Measurements from ENCODE around the gene BATF.

The BATF gene

GRCh38 chr14:75563931-75564330, 41.7 kb downstream of the BATF start:
- no peak for DNase-seq

DNA sequence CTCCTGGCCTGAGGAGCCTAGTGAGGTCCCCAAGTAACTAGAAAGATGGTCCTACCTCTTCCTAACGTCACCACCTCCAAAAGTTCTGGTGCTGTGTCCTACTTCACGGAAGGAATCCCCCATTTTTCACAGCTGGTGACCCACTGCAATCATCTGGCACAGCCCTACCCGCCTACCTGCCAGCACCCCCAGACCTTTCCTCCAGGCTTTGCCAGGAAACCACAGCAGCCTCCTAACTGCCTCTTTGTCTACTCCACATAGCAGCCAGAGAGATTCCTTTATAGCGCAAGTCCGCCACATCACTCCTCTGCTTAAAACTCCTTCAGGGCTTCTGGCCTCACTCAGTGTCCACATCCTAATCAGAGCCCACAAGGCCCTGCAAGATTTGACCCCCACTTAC, 42.8 kb downstream of the BATF start:
- no peak for DNase-seq

DNA sequence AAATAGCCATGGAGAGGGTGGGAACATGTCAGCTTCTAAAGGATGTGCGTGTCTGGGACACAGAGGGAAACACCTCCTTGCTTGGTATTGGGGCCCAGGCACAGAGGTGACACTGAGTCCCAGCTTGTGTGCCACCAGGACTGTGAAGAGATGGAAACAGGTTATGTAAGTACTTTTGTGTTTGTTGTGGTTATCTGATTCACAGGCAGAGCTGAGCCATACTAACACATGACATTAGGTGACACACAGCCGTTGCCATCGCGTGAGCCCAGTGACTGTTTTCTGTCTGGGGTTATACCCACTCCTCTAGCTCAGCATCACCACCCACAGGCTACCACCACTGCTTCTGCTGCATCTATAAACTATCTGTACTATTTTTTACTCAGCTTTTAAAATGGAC, 44.1 kb downstream of the BATF start:
- no peak for DNase-seq

- DNase-seq: no peak
Measured at GRCh38 chr14:75566752-75567151, 44.5 kb downstream of the BATF start.

DNA sequence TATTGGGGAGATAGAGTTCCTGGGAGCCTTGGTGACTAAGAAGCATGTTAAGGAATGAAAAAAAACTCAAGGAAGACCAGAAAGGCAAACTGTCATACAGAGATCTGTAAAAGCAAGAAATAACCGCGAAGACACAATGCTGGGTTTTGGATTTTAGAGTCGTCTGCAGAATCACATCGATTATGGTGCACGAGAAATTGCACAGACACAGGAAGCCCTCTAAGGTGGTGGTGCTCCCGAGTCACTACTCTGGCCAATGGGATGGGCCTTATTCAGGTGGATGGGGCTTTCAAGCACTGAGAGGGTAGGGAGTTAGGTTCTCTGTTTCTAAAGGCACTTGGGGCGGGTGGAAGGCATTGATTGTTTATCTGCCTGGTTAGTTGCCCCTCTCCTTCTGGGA, 45.9 kb downstream of the BATF start:
- DNase-seq: no peak

GRCh38 chr14:75568791-75569190, 46.5 kb downstream of the BATF start:
- DNase-seq: no peak

GRCh38 chr14:75570797-75571196, 48.5 kb downstream of the BATF start:
- DNase-seq: no peak

- no peak for DNase-seq
Measured at GRCh38 chr14:75572104-75572503, 49.8 kb downstream of the BATF start.

DNA sequence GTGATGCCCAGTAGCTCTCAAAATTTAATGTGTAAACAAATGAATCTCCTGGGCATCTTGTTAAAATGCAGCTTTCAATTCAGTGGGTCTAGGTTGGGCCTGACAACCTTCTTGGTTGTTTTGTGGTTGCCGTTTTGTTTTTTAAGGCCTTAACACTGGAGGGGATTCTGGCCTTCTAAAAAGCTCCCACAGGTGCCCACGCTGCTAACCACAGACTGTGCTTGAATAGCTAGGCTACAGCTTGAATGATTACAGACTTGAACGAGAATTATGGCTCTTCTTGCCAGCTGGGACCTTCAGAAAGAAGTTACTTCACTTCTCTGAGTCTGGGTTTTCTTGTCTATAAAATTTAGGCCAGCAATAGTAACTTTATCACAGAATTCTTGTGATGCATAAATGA, 54.8 kb downstream of the BATF start:
- DNase-seq: no peak

DNA sequence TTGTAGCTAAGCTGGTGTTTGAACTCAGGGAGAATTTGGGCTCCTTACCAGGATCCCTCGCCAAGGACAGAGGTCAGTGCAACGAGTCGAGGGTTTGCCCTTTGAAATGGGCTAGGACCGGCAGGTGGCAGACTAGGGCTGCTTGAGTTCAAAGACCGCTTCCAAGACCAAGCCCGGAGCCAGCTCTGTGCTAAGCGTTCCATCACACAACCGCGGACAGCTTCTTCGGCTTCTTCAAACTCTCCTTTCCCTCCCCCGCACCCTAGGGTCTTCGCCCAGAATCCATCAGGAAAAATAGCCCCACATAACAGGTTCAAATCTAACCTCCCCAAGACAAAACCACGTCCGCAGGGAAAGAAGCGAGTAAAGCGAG, 55.4 kb downstream of the BATF start:
- peak; percentile 70 for DNase-seq

DNA sequence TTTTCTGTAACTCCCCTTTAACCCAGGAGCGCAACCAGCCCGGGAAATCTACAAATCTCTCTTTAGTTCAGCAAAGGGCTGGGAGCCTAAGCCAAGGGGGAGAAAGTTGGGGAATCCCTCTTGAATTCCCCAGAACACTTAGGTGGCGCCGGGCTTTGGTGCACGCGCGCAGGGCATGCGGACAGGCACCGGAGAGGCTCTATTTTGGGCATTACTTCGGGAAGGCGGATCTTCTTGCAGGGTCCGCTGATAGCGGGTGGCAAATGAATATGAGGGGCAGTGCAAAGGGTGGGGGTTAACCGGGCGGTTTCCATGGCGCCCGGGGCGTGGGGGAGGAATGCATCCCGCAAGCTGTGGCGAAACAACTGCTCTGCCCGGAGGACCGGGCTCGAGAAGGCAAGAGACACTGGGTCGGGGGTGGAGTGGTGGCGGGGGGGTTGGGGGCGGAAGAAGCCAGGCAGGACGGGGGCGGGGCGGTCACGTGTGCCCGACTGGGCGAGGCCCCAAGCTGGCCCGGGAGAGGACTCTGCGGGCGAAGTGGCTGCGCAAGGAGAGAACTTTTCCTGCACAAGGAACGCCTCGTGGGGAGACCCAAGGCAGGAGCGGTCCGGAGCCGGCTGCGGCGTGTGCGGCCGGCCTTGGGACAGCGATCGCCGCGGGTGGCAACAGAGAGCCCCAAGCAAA, 56.0 kb downstream of the BATF start, which contains the start of gene FLVCR2:
Gene FLVCR2 (plus strand): TSS at position 519 of the 684 bp plus-strand sequence. CDS start 353 bp downstream, outside the sequence.
- DNase-seq: peak; percentile 41

DNA sequence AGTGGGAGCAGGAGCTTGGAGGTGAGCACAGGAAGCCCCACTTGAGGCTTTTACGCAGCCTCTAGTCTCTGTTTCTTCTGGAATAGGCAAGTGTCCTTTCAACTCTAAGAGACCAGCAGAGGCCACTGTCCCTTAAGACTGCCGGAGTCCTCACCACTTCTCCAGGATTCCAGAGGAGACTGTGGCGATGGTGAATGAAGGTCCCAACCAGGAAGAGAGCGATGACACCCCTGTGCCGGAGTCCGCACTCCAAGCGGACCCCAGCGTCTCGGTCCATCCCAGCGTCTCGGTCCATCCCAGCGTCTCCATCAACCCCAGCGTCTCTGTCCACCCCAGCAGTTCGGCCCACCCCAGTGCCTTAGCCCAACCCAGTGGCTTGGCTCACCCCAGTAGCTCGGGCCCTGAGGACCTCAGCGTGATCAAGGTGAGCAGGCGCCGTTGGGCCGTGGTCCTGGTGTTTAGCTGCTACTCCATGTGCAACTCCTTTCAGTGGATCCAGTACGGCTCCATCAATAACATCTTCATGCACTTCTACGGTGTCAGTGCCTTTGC, 56.6 kb downstream of the BATF start:
- DNase-seq: peak; percentile 24

DNA sequence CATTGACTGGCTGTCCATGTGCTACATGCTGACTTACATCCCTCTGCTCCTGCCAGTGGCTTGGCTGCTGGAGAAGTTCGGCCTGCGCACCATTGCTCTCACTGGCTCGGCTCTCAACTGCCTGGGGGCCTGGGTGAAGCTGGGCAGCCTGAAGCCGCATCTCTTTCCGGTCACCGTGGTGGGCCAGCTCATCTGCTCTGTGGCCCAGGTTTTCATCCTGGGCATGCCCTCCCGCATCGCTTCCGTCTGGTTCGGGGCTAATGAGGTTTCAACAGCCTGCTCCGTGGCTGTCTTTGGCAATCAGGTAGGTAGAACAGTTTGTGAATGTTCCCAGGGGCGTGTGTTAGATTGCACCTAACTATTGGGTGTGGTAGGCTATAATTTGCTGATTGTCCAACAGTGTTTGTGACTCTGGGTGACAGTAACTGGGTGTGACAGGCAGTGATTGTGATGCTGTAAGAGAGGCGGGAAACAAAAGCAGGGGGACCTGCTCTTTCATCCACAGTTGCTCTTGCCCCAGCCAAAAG, 57.1 kb downstream of the BATF start:
- DNase-seq: no peak

- DNase-seq: no peak
Measured at GRCh38 chr14:75579882-75580281, 57.6 kb downstream of the BATF start.

DNA sequence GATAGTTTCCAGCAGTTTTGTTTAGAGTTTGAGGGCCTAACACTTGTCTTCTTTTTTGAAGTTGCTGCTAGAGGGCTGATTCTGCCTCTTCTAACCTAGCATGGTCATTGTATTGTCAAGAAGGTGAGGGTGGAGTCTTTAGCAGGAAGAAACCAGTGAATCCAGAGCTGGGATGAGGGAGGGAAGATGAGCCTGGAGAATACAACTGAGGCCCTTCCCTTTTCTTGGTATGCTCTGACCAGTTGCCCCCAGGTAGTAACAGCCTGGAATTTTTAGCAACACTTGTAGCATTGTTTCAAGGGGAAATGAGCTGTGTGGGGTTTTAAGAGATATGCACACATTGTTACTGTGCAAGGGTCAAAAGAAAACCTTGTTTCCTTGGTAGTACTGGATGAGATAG, 65.1 kb downstream of the BATF start:
- no peak for DNase-seq

GRCh38 chr14:75589931-75590330, 67.7 kb downstream of the BATF start:
- DNase-seq: no peak

DNA sequence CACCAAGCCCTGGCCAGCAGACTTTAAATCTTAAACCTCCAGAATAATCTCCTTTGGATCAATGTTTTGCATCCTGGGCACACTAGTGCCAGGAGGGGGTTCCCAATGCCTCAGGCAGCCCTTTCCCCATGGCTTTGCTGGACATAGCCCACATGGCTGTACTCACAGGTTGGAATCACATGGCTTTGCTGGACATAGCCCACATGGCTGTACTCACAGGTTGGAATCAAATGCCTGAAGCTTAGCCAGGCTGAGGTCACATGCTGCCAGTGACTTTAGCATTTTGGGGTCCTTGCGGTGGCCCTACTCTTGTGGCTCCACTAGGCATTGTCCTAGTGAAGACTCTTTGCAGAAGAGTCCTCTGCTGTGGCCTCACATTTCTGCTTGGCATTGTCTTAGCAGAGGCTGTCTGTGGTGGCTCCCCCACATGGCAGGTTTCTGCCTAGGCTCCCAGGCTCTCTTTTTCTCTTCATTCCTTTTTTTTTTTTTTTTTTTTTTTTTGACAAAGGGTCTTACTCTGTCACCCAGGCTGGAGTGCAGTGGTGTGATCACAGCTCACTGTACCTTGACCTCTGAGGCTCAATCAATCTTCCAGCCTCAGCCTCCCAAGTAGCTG, 69.2 kb downstream of the BATF start:
- DNase-seq: no peak

DNA sequence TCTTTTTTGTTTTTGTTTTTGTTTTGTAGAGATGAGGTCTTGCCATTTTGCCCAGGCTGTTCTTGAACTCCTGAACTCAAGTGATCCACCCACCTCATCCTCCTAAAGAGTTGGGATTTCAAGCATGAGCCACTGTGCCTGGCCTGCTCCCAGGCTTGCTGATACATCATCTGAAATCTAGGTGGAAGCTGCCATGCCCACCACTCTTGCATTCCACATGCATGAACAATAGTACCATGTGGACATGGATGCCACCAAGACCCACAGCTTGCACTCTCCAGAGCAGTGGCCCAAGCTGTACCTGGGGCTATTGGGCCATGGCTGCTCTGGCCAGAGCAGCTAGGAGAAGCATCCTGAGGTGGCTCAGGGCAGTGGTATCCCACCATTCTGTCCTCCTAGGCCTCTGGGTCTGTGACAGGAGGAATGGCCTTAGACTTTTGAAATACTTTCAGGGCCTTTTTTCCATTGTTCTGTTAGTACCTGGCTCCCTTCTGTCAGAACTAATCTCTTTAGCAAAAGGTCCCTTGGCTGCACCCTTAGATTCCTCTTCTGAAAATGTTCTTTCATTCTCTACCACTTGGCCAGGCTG, 69.8 kb downstream of the BATF start:
- no peak for DNase-seq

DNA sequence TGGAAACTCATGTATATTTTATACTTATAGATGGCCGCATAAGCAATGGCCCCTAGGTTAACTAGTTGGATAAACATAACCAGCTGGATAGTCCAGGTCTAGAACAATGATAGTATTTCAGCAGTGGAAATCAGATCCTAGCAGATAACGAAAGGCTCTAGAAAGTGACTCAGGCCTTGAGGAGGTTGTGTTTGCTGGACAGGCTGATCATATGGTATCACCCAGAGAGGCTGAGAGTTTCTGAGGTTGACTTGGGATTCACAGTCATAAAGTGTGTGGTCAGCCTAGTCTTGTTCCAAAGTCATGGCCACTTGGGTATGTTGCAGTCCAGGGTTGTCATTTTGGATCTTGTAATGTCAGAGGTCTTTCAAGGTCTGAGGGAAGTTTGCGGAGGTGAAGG, 73.0 kb downstream of the BATF start:
- DNase-seq: no peak

Measured in fibroblast of skin of scalp (primary cell).